K562 (cell line): ENCODE results near the gene CA6. TPM values are rescaled to one million over a fixed set of nuclear protein-coding genes. Genes with fewer than 3 reads are reported as not detected.

Source experiments
- GABPB1 ChIP-seq: sonication (generic); formaldehyde crosslinking; IDR thresholded peaks from 2 replicates; pipeline ENCODE4 v1.8.0; 2022; ENCODE audit warnings: mild to moderate bottlenecking, missing genetic modification reagents
- JUND ChIP-seq, 2 experiments: IDR thresholded peaks; 2 replicates in 1 of 2; 3 replicates in 1 of 2; pipeline ENCODE4 v1.6.1; 2011; ENCODE audit warnings: borderline replicate concordance in 2 of 2, low read depth in 2 of 2, low read length in 2 of 2, improper control_type of control experiment in 1 of 2, missing biosample characterization in 1 of 2, missing genetic modification characterization in 1 of 2, missing genetic modification reagents in 1 of 2
- KDM2B ChIP-seq: fragments of 250-450 bp; sonication (Bioruptor Pico); IDR thresholded peaks from 2 replicates; pipeline ENCODE4 v1.8.0; 2021; ENCODE audit warnings: mild to moderate bottlenecking, moderate library complexity
- MAFK ChIP-seq: IDR thresholded peaks from 2 replicates; pipeline ENCODE4 v1.6.1; 2011; ENCODE audit warnings: low read length, improper control_type of control experiment
- MAZ ChIP-seq, 2 experiments: fragments of 450-650 bp in 1 of 2; sonication (generic) in 1 of 2; formaldehyde crosslinking; IDR thresholded peaks in 1 of 2; conservative IDR thresholded peaks in 1 of 2; 2 replicates each; pipeline versions ENCODE4 v1.4.0 to v1.5.0; 2020; ENCODE audit warnings: mild to moderate bottlenecking in 1 of 2, missing genetic modification reagents in 1 of 2
- MBD1 ChIP-seq: fragments of 250-450 bp; sonication (Bioruptor Pico); IDR thresholded peaks from 2 replicates; pipeline ENCODE4 v1.8.0; 2022; ENCODE audit warnings: inconsistent platforms
- NRF1 ChIP-seq, 2 experiments: fragments of 450-650 bp; IDR thresholded peaks in 1 of 2; conservative IDR thresholded peaks in 1 of 2; 2 replicates each; pipeline ENCODE4 v1.6.1; 2014; ENCODE audit warnings: mild to moderate bottlenecking in 2 of 2
- PURB ChIP-seq: sonication (generic); formaldehyde crosslinking; IDR thresholded peaks from 2 replicates; pipeline ENCODE4 v1.9.0; 2021; ENCODE audit warnings: low read depth, mild to moderate bottlenecking, missing genetic modification reagents
- RAD21 ChIP-seq, 2 experiments: fragments of 250-450 bp in 1 of 2; fragments of 450-650 bp in 1 of 2; sonication (Bioruptor Pico) in 1 of 2; formaldehyde crosslinking in 1 of 2; IDR thresholded peaks in 1 of 2; conservative IDR thresholded peaks in 1 of 2; 2 replicates each; pipeline versions ENCODE4 v1.4.0 to v1.8.0; 2020 to 2022; ENCODE audit warnings: mild to moderate bottlenecking in 2 of 2, moderate library complexity in 1 of 2
- RB1 ChIP-seq: fragments of 450-650 bp; IDR thresholded peaks from 2 replicates; pipeline ENCODE4 v1.6.1; 2017; ENCODE audit warnings: low read depth, mild to moderate bottlenecking
- SP2 ChIP-seq: IDR thresholded peaks from 2 replicates; pipeline ENCODE4 v1.6.1; 2011; ENCODE audit warnings: mild to moderate bottlenecking, low read depth, low read length, moderate library complexity; ENCODE audit not compliant: poor library complexity, severe bottlenecking; ENCODE audit errors: extremely low read depth
- ZBTB2 ChIP-seq: fragments of 450-650 bp; IDR thresholded peaks from 2 replicates; pipeline ENCODE4 v1.6.1; 2016; ENCODE audit warnings: antibody characterized with exemption
- ZFP1 ChIP-seq: fragments of 450-650 bp; formaldehyde crosslinking; IDR thresholded peaks from 2 replicates; pipeline ENCODE4 v1.4.0; 2020; ENCODE audit warnings: mild to moderate bottlenecking, mixed read lengths
- ZNF311 ChIP-seq: fragments of 250-450 bp; sonication (Bioruptor Pico); IDR thresholded peaks from 2 replicates; pipeline ENCODE4 v1.4.0; 2020; ENCODE audit warnings: mild to moderate bottlenecking, moderate library complexity
- polyA plus RNA-seq, 8 experiments: library from polyadenylated mRNA; depleted of rRNA in 4 of 8; stranded (reverse) in 5 of 8; unstranded in 3 of 8; fragments of >200 nt; fragmentation: Nextera tagmentation in 2 of 8; fragmentation: Illumina TruSeq in 1 of 8; extraction: Ambion mirVana in 2 of 8; extraction: Trizol in 1 of 8; gene quantifications; 2 replicates each; pipeline versions ENCODE4 v1.2.1 to v1.2.3, GENCODE V29; 2011 to 2014; ENCODE audit warnings: inconsistent platforms in 1 of 8, missing spikeins in 1 of 8
- total RNA-seq, 7 experiments: library from RNA; depleted of rRNA in 6 of 7; stranded (reverse); fragments of >200 nt in 6 of 7; fragmentation: Illumina TruSeq in 2 of 7; extraction: Trizol in 2 of 7; gene quantifications; 2 replicates each; pipeline versions ENCODE4 v1.2.1 to v1.2.3, GENCODE V29; 2011 to 2021; ENCODE audit warnings: low replicate concordance in 1 of 7
- TF ChIP-seq, protein P1 (sequence below), 3 experiments: IDR thresholded peaks in 2 of 3; conservative IDR thresholded peaks in 1 of 3; 2 replicates each; pipeline ENCODE4 v1.5.1; 2011 to 2012; ENCODE audit warnings: low read length in 3 of 3, mild to moderate bottlenecking in 3 of 3, control low read depth in 2 of 3, improper control_type of control experiment in 1 of 3, inconsistent platforms in 1 of 3, low read depth in 1 of 3, mixed read lengths in 1 of 3, moderate library complexity in 1 of 3; ENCODE audit not compliant: insufficient read depth in 2 of 3
- TF ChIP-seq, protein P2 (sequence below): sonication (generic); formaldehyde crosslinking; IDR thresholded peaks from 2 replicates; pipeline ENCODE4 v1.8.0; 2022; ENCODE audit warnings: missing genetic modification reagents, mild to moderate bottlenecking, moderate library complexity, borderline replicate concordance

The CA6 gene
- total and polyA plus RNA-seq, 9 of the 15 experiments (the other 6 are each of a cell fraction or from before 2014, with no cell fraction given): not detected

- TF ChIP-seq JUND (IDR thresholded peaks at IDR 0.05; ENCODE audit: borderline replicate concordance, low read depth, low read length) (peak; percentile 83), JUND (tag; IDR thresholded peaks at IDR 0.05; ENCODE audit: borderline replicate concordance, low read depth, low read length) (peak; percentile 57; the same call in 1 of the 3 replicates), RAD21 (CRISPR knock-in tag; conservative IDR thresholded peaks at IDR 0.05 in 1 of 2, IDR thresholded peaks at IDR 0.05 in 1 of 2) (peak; percentile 59 to 83), ZNF311 (CRISPR knock-in tag) (no peak), NRF1 (conservative IDR thresholded peaks at IDR 0.05 in 1 of 2, IDR thresholded peaks at IDR 0.05 in 1 of 2) (peak; percentile 64 to 73; a peak in 3 of 4 replicates), MBD1 (no peak), SP2 (no peak), KDM2B (no peak), RB1 (peak; percentile 89), MAZ (CRISPR knock-in tag; conservative IDR thresholded peaks at IDR 0.05 in 1 of 2, IDR thresholded peaks at IDR 0.05 in 1 of 2) (0 out of 4 replicates have a peak, but pooled peaks of 1 of the 2 experiments have one; percentile 35), ZBTB2 (no peak), PURB (CRISPR knock-in tag) (no peak), MAFK (no peak), ZFP1 (CRISPR knock-in tag) (no peak), GABPB1 (CRISPR knock-in tag) (0 out of 2 replicates have a peak, but pooled peaks have one; percentile 24)
- TF ChIP-seq, protein P1, sequence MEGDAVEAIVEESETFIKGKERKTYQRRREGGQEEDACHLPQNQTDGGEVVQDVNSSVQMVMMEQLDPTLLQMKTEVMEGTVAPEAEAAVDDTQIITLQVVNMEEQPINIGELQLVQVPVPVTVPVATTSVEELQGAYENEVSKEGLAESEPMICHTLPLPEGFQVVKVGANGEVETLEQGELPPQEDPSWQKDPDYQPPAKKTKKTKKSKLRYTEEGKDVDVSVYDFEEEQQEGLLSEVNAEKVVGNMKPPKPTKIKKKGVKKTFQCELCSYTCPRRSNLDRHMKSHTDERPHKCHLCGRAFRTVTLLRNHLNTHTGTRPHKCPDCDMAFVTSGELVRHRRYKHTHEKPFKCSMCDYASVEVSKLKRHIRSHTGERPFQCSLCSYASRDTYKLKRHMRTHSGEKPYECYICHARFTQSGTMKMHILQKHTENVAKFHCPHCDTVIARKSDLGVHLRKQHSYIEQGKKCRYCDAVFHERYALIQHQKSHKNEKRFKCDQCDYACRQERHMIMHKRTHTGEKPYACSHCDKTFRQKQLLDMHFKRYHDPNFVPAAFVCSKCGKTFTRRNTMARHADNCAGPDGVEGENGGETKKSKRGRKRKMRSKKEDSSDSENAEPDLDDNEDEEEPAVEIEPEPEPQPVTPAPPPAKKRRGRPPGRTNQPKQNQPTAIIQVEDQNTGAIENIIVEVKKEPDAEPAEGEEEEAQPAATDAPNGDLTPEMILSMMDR (IDR thresholded peaks at IDR 0.05 in 2 of 3, conservative IDR thresholded peaks at IDR 0.05 in 1 of 3; ENCODE audit: insufficient read depth in 2 of 3, low read depth in 1 of 3, low read length in 3 of 3): peak; percentile 93 to 98 (median 98)
- TF ChIP-seq, protein P2, sequence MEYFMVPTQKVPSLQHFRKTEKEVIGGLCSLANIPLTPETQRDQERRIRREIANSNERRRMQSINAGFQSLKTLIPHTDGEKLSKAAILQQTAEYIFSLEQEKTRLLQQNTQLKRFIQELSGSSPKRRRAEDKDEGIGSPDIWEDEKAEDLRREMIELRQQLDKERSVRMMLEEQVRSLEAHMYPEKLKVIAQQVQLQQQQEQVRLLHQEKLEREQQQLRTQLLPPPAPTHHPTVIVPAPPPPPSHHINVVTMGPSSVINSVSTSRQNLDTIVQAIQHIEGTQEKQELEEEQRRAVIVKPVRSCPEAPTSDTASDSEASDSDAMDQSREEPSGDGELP (CRISPR knock-in tag): no peak; the same call in 1 of the 2 replicates
Measured at GRCh38 chr1:9004700-9005394, 59.2 kb downstream of the CA6 start (continued).
